Neural crest cell (in vitro differentiated cells): ENCODE measurements around the gene SERPIND1. TPM values are rescaled to one million over a fixed set of nuclear protein-coding genes. Genes with fewer than 3 reads are reported as not detected.

ENCODE experiments used
- DNase-seq: peaks from one replicate; pipeline ENCODE4 v3.0.0; 2021; ENCODE audit warnings: low read depth, mixed read lengths, low spot score
- H3K27ac Mint-ChIP-seq: one replicate; pipeline ENCODE4 v1.8.0; 2021; ENCODE audit warnings: mild to moderate bottlenecking, mixed read lengths; ENCODE audit not compliant: unreplicated experiment
- H3K27me3 Mint-ChIP-seq: 2 replicates; pipeline ENCODE4 v1.8.0; 2021; ENCODE audit warnings: low read depth, mild to moderate bottlenecking, mixed read lengths
- H3K36me3 Mint-ChIP-seq: 2 replicates; pipeline ENCODE4 v1.8.0; 2021; ENCODE audit warnings: low read depth, mild to moderate bottlenecking, mixed read lengths
- H3K4me1 Mint-ChIP-seq: 2 replicates; pipeline ENCODE4 v1.8.0; 2021; ENCODE audit warnings: mixed read lengths
- H3K4me3 Mint-ChIP-seq: one replicate; pipeline ENCODE4 v1.8.0; 2021; ENCODE audit warnings: mild to moderate bottlenecking, mixed read lengths
- H3K9me3 Mint-ChIP-seq: 2 replicates; pipeline ENCODE4 v1.8.0; 2021; ENCODE audit warnings: mixed read lengths
- total RNA-seq: library from RNA; stranded (reverse); gene quantifications from 2 replicates; pipeline ENCODE4 v1.2.1, GENCODE V29; 2021
- TF ChIP-seq, protein P1 (sequence below): fragments of 200-600 bp; sonication (generic); conservative IDR thresholded peaks from 2 replicates; pipeline ENCODE4 v1.5.0; 2021; ENCODE audit warnings: antibody characterized with exemption, mild to moderate bottlenecking

SERPIND1 gene
- total RNA-seq, 1 donor from 2014 or later, result not detected

GRCh38 chr22:20787223-20787622 lies 13.3 kb downstream of the SERPIND1 start:
- no peaks in the 10 kb centered on the region for H3K4me1 Mint-ChIP-seq
- H3K27ac Mint-ChIP-seq, result no peak overlapping the region
- peaks cover 6% of the 10 kb centered on the region for H3K36me3 Mint-ChIP-seq
- H3K9me3 Mint-ChIP-seq, result no peaks in the 10 kb centered on the region
- DNase-seq, result no peak
- TF ChIP-seq, protein P1, sequence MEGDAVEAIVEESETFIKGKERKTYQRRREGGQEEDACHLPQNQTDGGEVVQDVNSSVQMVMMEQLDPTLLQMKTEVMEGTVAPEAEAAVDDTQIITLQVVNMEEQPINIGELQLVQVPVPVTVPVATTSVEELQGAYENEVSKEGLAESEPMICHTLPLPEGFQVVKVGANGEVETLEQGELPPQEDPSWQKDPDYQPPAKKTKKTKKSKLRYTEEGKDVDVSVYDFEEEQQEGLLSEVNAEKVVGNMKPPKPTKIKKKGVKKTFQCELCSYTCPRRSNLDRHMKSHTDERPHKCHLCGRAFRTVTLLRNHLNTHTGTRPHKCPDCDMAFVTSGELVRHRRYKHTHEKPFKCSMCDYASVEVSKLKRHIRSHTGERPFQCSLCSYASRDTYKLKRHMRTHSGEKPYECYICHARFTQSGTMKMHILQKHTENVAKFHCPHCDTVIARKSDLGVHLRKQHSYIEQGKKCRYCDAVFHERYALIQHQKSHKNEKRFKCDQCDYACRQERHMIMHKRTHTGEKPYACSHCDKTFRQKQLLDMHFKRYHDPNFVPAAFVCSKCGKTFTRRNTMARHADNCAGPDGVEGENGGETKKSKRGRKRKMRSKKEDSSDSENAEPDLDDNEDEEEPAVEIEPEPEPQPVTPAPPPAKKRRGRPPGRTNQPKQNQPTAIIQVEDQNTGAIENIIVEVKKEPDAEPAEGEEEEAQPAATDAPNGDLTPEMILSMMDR, result no peak
- H3K27me3 Mint-ChIP-seq, result no peaks in the 10 kb centered on the region
- no peak overlapping the region for H3K4me3 Mint-ChIP-seq

- Mint-ChIP-seq H3K36me3 (peaks cover 7% of the 10 kb centered on the region), H3K27ac (no peak overlapping the region), H3K27me3 (no peaks in the 10 kb centered on the region), H3K4me3 (no peak overlapping the region), H3K9me3 (no peaks in the 10 kb centered on the region), H3K4me1 (no peaks in the 10 kb centered on the region)
- DNase-seq, result no peak
- TF ChIP-seq, protein P1, result no peak
Observed at GRCh38 chr22:20787746-20788626, 14.1 kb downstream of the SERPIND1 start.

DNA sequence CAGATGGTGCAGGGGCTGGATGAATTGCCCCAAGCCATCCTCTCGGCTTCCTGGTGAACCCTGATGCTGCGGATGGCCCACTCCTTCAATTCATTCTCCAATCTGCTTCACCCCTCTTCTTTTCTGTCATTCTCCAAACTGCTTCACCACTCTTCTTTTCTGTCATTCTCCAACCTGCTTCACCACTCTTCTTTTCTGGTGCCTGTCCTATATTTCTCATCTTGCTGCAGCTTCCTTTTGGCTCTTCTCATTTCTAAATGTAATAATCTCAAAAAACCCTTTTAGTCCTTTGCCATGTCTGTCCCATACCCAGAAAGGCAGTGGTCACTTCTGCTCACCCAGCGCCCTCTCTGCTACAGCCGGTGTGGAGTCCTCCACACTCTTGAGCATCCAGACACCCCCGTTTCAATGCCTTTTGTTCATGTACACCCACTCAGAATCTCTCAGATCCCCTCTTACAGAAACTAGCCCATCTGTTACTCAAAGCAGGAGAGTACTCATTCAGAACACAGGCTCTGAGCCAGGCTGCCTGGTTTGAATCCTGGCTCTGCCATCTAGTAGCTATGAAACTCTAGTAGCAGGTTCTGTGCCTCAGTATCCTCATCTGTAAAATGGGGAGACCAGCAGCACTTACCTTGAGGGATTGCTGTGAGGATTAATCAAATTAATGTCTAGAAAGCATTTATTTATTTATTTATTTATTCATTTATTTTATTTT lies 14.9 kb downstream of the SERPIND1 start:
- Mint-ChIP-seq H3K36me3 (peaks cover 7% of the 10 kb centered on the region), H3K27me3 (no peaks in the 10 kb centered on the region), H3K9me3 (no peaks in the 10 kb centered on the region), H3K27ac (no peak overlapping the region), H3K4me3 (no peak overlapping the region), H3K4me1 (no peaks in the 10 kb centered on the region)
- DNase-seq, result no peak
- TF ChIP-seq, protein P1, result no peak

- H3K9me3 Mint-ChIP-seq, result no peaks in the 10 kb centered on the region
- TF ChIP-seq, protein P1, result no peak
- H3K27me3 Mint-ChIP-seq, result no peaks in the 10 kb centered on the region
- H3K27ac Mint-ChIP-seq, result no peak overlapping the region
- peaks cover 7% of the 10 kb centered on the region for H3K36me3 Mint-ChIP-seq
- H3K4me3 Mint-ChIP-seq, result no peak overlapping the region
- DNase-seq, result no peak
- no peaks in the 10 kb centered on the region for H3K4me1 Mint-ChIP-seq
Observed at GRCh38 chr22:20792221-20792965, 18.5 kb downstream of the SERPIND1 start.

DNA sequence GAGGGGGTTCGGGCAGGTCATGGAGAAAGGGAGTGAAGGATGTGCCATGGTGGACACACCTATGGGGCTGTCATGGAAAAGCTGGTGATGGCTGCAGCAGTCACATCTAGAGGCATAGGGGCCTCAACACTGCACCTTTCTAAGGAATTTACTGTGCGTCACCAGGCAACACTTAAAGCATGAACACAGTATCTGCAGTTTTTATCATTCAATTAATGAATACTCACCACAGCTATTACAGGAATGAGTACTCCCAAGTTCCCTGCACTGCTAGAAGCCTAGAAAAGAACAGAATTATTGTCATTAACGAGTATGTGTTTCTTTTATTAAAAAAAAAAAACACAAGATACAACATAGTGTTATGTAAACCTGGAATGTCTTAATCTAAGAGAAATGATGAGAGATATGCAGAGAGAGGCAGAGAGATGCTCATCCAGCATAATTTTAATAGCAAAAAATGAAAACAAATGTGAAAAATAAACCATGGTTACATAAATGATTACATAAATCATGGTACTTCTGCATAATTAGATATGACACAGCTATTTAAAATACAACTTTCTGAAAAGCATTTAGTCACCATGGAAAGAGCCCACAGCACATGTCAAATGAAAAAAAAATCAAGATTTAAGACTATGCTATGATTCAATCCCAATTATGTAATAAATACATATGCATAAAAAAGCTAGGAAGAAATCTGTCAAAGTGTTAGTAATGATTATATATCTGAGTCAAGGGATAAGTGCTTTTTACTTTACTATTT lies 19.2 kb downstream of the SERPIND1 start:
- no peak overlapping the region for H3K27ac Mint-ChIP-seq
- TF ChIP-seq, protein P1, result no peak

More for the DNA sequence above, 19.2 kb downstream of the SERPIND1 start:
- Mint-ChIP-seq H3K36me3 (peaks cover 7% of the 10 kb centered on the region), H3K9me3 (no peaks in the 10 kb centered on the region), H3K4me3 (no peak overlapping the region), H3K4me1 (no peaks in the 10 kb centered on the region), H3K27me3 (no peaks in the 10 kb centered on the region)
- DNase-seq, result no peak
